Colonic mucosa (tissue), 4 donors: Measurements from ENCODE around the gene USP47. TPM values are rescaled to one million over a fixed set of nuclear protein-coding genes. Genes with fewer than 3 reads are reported as not detected.
A peak's percentile ranks its signal among the peaks of the same experiment; 100 is the strongest.

ENCODE experiments used
- DNase-seq: peaks from one replicate; pipeline ENCODE4 v3.0.0-alpha.2; 2020
- H3K27ac ChIP-seq: fragments of 200-600 bp; one replicate; pipeline ENCODE4 v1.8.0; 2021
- H3K27me3 ChIP-seq: fragments of 200-600 bp; one replicate; pipeline ENCODE4 v1.8.0; 2021
- H3K36me3 ChIP-seq: fragments of 200-600 bp; one replicate; pipeline ENCODE4 v1.8.0; 2021
- H3K4me1 ChIP-seq: fragments of 200-600 bp; one replicate; pipeline ENCODE4 v1.8.0; 2021; ENCODE audit warnings: mild to moderate bottlenecking
- H3K4me3 ChIP-seq: fragments of 200-600 bp; one replicate; pipeline ENCODE4 v1.8.0; 2021
- H3K9ac ChIP-seq, 2 donors: one replicate each; pipeline ENCODE4 v1.7.0; 2013; ENCODE audit warnings: control low read depth in 2 of 2, low read depth in 2 of 2, low read length in 2 of 2
- H3K9me3 ChIP-seq: fragments of 200-600 bp; one replicate; pipeline ENCODE4 v1.8.0; 2021
- CTCF ChIP-seq: fragments of 200-600 bp; IDR thresholded peaks from one replicate; pipeline ENCODE4 v1.8.0; 2022; ENCODE audit warnings: antibody characterized with exemption, mild to moderate bottlenecking
- intact Hi-C: fragments of 100-400 bp; cut with DNase I; formaldehyde crosslinking; loops from one replicate; pipeline ENCODE4 v1.14.1; 2022
- total RNA-seq, 2 donors: library from RNA; stranded (reverse); fragmentation: NEBNext Ultra II Directional in 1 of 2; extraction: Animal tissue kit (Norgen Biotek cat#: 25700) in 1 of 2; gene quantifications; one replicate each; pipeline ENCODE4 v1.2.1, GENCODE V29; 2021
- donor health status: healthy.
- donor health status: DM: no; HTN: no; CAD: no.
- donor health status: DM: no; HTN: no; CAD: no.

USP47 gene
- total RNA-seq, 2 donors from 2014 or later = 31.3 to 40.3 TPM

- Histone ChIP-seq H3K4me1 (peaks cover 6% of the 10 kb centered on the region), H3K27ac (peak overlapping the region; percentile 98), H3K36me3 (no peaks in the 10 kb centered on the region), H3K27me3 (no peaks in the 10 kb centered on the region), H3K9ac (peak overlapping the region in 1 of 2 donors; percentile 94), H3K4me3 (no peak overlapping the region), H3K9me3 (no peaks in the 10 kb centered on the region)
- intact Hi-C loops = no loop called here
- no peak for DNase-seq
- TF ChIP-seq CTCF = no peak
Measured at GRCh38 chr11:11844272-11844671, 2.5 kb downstream of the USP47 start.

GRCh38 chr11:11845071-11845470 is 3.3 kb downstream of the USP47 start:
- no peak for DNase-seq
- H3K4me3 ChIP-seq = no peak overlapping the region
- intact Hi-C loops = no loop called here
- no peaks in the 10 kb centered on the region for H3K9me3 ChIP-seq
- H3K27ac ChIP-seq = no peak overlapping the region
- peaks cover 6% of the 10 kb centered on the region for H3K4me1 ChIP-seq
- no peak overlapping the region for H3K9ac ChIP-seq
- H3K27me3 ChIP-seq = no peaks in the 10 kb centered on the region
- H3K36me3 ChIP-seq = no peaks in the 10 kb centered on the region
- TF ChIP-seq CTCF = no peak

- DNase-seq = no peak
- Histone ChIP-seq H3K27me3 (no peaks in the 10 kb centered on the region), H3K4me1 (peaks cover 6% of the 10 kb centered on the region), H3K9ac (no peak overlapping the region), H3K36me3 (no peaks in the 10 kb centered on the region), H3K9me3 (no peaks in the 10 kb centered on the region), H3K27ac (no peak overlapping the region), H3K4me3 (no peak overlapping the region)
- no peak for TF ChIP-seq CTCF
- intact Hi-C loops = no loop called here
Measured at GRCh38 chr11:11845551-11845950, 3.8 kb downstream of the USP47 start.

GRCh38 chr11:11847082-11847481 is 5.3 kb downstream of the USP47 start:
- H3K9me3 ChIP-seq = no peaks in the 10 kb centered on the region
- no peak overlapping the region for H3K27ac ChIP-seq
- H3K27me3 ChIP-seq = no peaks in the 10 kb centered on the region
- no peak for DNase-seq
- intact Hi-C loops = no loop called here
- H3K4me3 ChIP-seq = no peak overlapping the region
- H3K36me3 ChIP-seq = no peaks in the 10 kb centered on the region
- peaks cover 6% of the 10 kb centered on the region for H3K4me1 ChIP-seq
- H3K9ac ChIP-seq = no peak overlapping the region
- no peak for TF ChIP-seq CTCF

GRCh38 chr11:11848891-11849746 is 7.3 kb downstream of the USP47 start:
- Histone ChIP-seq H3K4me3 (no peak overlapping the region), H3K27ac (no peak overlapping the region), H3K9me3 (no peaks in the 10 kb centered on the region), H3K9ac (no peak overlapping the region), H3K36me3 (no peaks in the 10 kb centered on the region), H3K4me1 (peaks cover 6% of the 10 kb centered on the region), H3K27me3 (no peaks in the 10 kb centered on the region)
- peak; percentile 63 for DNase-seq
- TF ChIP-seq CTCF = peak; percentile 69
- intact Hi-C loops = loop anchor here (2.0 kb wide), 1 partner anchor 50 kb away; no protein-coding TSS in a partner anchor
